DMS153 (cell line): ENCODE results near the gene DENND2A.
"Not testable (repeated sequence)": the region's sequence is repeated elsewhere in the genome, so short reads cannot be mapped to it uniquely, and the experiment has no call there.

Experiments used
- DNase-seq: peaks from one replicate; lab custom pipeline; 2025; lab: John Stamatoyannopoulos, UW

Gene DENND2A

DNA sequence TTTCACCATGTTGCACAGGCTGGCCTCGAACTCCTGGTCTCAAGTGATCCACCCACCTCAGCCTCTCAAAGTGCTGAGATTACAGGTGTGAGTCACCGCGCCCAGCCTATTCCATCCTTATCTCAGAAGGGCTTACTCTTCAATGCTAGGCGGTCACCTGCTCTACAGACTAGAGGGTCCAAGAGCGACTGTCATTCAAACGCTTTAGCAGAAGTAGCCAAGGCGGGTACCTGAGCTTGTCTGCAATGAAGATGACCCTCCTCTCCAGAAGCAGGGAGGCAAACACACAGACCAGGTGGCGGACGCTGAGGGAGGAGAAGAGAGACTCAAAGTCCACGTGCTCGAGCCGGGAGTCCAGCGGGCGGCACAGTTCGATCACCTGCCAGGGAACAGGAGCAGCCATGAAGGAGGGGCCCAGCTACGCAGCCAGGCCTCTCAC is 96.2 kb downstream of the DENND2A start:
- no peak for DNase-seq

DNA sequence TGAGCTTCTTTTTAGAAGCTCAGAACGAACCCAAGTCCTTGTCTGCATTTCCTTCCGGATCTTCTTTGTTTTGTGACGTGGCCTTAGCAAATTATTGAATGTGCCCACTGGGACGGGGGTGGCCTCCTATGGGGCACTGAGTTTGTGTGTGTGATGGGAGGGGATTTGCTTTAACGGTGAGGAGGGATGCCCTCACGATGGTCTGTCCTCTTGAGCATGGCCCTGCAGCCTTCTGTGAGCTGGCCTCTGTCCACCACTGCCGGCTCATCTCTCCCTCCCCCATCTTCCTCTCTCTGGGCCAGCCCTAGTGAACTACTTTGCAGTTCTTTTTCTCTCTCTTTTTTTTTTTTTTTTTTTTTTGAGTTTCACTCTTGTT is 98.4 kb downstream of the DENND2A start:
- no peak for DNase-seq

DNA sequence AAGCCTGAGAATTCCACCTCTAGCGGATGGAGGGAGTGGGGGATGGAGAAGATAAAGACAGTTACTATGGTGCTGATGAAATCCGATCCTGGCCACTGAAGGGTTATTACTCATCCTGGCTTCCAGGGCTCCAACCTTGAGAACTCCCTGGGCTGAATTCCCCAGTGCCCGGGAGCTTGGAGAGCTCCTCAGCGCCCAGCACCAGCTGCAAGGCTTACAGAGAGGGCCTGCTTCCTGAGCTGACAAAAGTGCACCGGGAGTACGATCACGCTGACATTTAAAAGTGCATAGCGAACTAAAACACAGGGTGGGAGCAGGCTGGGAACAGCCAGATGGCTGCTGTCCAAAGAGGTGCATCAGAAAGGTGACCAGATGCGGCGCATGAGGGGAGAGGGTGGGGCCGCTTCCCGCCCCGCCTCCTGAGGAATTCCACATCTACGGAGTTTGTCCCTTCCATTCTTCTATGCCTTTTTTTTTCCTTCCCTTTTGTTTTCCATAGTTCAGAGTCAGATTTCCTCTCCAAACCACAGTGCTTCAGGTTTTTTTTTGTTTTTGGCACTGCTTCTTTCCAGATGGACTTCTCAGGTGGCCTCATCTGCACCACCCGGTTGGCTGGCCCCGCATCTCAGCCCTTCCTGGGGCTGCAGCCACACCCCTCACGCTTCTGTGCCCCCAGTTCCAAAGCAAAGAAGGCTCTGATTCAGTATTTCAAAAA is 98.9 kb downstream of the DENND2A start:
- DNase-seq = peak; percentile 75

DNA sequence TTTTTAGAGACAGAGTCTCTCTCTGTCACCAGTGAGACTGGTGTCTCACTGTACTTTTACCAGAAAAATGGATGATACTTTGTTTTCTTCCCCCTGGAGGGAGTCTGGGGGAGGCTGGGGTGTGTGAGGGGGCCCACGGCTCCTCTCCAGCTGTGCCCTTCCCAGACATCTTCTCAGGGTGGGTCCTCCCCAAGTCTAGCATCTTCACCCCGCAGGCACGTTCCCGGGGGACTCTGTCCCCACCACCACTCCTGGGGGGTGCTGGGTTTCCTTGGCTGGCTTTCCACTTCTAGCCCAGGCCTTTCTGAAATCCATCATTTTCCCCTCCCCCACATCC is 99.5 kb downstream of the DENND2A start:
- DNase-seq = no peak

DNA sequence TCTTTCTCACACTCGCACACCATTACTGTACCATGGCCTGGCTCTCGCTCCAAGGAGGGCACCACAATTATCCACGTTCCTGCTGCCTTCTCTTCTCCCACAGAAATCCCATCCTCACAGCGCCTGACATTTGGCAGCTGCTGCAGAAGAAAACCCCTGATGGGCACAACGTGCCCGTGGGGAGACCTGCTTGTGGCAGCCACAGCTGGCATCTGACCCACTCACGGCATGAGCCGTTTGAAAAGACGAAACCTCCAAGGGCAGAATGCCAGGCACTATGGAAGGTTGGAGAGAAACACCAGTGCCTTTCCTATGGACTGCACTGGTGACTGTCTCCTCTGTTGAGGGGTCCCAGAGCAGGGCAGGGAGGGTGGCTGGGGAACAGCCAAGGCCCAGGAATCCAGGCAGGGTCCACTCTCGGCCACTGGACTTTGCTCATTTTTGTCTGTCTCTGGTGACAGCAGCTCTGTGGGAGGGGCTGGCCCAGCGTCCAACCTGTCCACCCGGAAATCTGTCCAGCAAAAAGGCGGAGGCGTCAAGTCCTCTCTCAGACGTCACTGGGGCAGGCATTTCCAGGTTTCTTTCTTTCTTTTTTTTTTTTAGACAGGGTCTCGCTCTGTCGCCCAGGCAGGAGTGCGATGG is 100.4 kb downstream of the DENND2A start:
- DNase-seq = no peak

DNA sequence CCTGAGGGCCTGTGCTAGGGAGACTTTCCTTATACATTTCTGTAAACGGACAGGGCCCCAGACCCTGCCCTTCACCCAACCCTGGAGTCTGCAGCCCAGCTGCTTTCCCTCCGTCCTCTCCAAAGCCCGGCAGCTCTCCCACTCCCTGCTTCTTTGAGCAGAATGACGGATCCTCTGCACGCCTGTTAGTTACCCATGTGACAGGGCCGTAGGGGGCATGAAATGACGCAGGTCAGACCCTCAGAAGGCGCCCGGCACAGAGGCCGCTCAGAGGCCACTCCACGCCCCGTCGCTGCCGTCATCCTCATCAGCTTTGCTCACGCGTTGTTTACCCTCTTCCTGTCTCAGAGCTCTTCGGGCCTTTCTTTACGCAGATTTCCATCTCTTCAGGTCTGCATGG is 101.2 kb downstream of the DENND2A start:
- DNase-seq = no peak

DNA sequence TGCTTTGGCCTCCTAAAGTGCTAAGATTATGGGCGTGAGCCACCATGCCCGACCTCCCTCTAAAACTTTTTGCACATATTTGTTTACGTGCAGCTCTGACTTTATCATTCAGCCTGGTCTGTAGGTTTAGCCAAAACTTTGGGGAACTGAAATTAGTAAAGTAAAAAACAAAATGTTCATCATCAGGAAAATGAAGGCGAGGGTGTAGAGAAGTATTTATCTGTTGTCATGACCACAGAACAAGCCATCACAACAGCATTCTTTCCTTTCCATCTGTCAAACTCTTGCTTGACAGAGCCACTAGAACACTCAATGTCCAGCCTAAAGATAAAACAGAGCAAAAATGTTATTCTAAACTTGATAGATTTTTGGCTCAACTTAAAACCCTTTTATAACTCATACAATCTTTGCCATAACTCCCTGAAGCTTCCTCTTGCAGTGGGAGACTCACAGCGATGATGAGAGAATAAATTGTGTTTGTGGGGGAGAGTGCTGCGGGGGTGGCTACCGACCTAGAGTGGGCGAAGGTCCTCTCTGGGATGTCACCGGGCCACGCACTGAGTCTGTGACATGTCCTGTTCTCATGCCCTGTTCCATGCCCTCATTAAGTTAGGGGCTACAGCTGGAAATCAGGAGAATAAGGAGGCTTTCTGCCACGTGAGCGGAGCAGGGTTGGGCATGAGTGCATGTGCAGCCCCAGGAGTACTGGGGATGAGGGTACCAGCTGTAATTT is 102.7 kb downstream of the DENND2A start:
- DNase-seq = no peak

DNA sequence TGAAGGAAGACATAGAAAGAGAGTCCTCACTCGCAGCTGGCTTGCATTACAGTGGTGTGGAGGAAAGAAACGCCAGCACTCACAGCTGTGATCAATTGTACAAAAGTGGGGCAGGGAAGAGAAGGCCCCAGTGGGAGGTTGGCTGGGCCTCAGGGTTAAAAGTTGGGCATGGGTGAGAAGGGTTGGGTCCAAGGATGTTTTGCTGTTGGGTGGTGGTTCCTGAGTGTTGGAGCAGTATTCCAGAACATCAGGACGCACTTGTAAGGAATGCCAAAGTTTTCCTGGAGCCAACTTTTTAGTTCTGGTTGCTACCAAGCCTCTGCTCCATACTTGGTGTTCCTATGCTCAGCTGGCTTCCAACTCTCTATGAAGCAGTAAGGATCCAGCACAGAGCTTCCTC is 105.9 kb downstream of the DENND2A start:
- DNase-seq = no peak

DNA sequence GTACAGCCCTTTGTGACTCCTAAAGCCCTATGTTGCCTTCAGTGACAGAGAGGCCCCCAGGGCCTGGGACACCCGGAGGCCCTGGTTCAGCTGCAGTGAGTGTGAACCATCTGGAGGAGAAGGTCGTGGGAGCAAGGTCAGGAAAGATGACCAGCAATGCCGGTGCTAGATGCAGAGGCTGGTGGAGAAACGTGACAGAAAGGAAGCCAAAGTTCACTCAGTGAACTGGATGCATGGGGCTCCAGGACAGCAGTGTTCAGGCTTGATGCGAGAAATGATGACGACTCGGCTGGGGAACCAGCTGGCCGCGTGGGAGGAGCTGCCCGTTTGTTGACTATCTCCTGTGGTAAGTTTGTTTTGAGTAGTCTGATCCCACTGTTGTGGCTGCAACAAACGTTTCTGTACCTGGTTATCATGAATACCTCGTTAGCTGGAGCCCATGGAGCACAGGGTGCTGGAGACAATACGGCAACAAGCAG is 107.2 kb downstream of the DENND2A start:
- no peak for DNase-seq

DNA sequence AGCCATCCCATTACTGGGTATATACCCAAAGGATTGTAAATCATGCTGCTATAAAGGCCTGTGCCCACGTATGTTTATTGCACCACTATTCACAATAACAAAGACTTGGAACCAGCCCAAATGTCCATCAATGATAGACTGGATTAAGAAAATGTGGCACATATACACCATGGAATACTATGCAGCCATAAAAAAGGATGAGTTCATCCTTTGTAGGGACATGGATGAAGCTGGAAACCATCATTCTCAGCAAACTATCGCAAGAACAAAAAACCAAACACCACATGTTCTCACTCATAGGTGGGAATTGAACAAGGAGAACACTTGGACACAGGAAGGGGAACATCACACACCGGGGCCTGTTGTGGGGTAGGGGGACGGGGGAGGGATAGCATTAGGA is 111.2 kb downstream of the DENND2A start:
- DNase-seq = not testable (repeated sequence)

DNA sequence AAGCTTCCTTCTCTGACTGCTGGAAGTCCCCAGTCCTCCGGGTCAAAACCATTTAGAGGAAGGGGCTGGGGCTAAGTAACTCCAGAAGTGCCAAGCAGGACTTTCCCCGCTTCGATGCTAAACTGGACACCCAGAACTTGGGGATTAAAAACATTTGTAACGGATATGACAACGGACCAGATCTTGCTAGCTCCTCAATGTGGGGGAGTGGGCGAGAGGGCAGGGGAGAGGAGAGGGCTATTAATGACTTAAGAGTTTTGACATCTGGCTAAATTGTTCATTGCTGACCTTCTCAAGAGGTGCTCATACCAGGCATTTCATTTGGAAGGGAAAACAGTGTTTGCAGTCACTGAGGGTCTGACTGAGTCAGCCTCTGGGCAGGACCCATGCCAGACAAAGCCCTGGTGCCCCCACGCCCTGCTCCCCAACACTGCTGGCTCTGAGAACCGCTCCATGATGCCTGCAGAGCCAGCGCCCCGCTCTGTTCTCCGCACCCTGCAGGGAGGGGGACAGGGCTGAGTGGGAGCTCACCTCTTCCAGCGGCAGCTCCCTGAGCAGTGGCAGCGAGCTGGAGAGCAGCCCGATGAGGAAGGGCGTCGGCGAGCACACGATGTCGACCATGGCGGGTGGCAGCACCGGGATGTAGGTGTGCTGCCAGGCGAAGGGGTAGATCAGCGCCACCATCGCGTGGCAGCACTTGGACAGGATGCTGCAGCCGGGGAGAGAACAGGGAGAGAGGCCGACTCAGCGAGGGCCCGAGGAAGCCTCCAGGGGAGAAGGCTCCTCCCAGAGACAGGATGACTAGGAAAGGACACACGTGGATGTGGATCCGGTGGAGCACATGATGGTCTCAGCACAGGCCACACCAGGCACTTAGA is 113.6 kb downstream of the DENND2A start:
- DNase-seq = peak; percentile 23

DNA sequence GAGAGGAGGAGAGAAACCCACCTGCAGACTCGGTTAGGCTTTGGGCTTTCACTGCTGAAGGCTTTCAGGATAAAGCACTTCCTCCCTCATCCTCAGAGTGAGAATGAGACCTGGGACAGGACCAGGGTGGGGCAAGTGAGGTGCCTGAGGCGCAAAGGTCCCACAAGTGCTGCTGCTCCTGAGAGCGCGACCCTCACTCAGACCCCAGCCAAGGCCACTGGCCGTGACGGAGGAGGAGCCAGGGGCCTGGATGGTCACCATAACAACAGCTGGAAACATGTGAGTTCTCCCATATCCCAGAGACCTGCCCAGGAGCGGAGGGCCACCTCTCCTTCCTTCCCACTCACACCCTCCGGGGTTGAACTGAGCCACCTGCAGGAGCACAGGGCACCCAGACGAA is 114.4 kb downstream of the DENND2A start:
- DNase-seq = no peak

DNA sequence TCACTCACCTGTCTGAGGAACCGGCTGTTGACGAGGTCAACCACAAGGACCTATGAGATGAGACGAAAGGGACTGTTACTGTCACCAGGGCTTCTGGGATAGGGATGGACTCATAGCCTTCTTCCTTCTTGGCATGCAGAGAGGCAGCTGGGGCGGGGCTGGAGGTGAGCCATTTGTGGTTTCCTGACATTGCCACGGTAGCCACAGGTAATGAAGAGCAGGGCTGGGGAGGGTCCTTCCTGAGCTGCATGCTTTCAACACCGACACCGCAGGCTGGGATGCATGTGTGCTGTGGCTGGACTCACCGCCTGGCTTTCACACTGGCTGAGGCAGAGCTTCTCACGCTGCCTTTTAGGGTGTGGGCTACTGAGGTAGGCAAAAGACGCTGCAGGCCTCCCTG is 114.9 kb downstream of the DENND2A start:
- no peak for DNase-seq

DNA sequence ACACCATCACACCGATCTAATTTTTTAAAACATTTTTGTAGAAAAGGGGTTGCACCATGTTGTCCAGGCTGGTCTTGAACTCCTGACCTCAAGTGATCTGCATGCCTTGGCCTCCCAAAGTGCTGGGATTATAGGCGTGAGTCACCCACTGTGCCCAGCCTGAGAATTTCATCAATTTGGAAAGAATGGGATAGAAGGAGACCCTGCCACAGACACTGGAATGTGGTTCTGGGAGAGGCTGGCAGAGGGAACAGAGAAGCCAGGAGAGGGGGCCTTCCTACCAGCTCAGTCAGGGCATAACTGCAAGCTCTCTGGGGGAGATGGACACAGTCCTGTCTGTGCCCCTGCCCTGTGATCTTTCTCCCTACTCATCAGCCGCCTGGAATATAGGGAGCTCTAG is 119.2 kb downstream of the DENND2A start:
- no peak for DNase-seq

DNA sequence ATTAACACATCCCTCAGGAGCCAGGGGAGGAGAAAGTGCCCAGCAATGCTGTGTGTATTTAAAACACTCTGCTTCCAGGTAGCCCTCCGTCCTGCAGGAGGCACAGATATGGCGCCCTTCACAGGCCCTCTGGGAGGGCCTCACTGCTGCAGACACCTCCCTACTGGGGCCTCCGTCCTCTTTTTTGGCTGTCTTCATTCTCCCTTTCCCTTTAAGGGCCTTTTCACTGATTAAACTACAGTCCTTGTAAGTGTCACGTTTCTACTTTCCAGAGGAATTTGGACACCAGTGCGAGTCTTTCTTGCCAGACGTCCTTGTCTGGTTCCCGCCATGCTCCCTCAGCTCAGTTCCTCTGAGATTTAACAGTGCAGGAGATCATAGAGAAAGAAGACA is 121.6 kb downstream of the DENND2A start:
- DNase-seq = no peak

DNA sequence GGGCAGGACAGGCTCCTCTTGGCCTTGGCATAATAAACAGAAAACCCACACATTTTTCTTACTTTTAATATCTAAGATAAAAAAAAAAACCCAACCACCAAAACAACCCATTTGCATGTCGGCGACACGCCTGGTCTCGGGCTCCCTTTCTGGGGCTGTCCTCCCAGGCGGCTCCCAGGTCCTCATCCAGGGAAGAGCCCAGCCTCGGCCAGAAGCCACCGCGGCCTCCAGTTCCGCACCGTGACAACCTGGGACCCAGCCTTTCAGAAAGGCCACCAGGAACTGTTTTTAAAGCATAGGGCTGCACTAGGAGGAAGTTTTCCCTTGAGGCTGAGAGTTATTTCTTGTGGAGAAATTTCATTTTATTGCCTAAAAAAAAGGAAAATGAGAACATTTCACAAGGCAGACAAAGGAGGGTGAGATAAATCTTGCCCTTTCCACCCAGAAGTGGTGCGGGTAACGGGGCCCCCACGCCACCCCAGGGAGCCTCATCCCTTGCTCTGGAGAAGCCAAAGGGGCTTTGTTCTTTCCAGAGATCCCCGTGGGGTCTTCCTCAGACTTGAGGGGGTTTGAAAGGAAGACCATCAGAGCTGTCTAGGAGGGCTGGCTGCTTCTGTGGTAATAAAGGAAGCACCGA is 122.1 kb downstream of the DENND2A start:
- no peak for DNase-seq

DNA sequence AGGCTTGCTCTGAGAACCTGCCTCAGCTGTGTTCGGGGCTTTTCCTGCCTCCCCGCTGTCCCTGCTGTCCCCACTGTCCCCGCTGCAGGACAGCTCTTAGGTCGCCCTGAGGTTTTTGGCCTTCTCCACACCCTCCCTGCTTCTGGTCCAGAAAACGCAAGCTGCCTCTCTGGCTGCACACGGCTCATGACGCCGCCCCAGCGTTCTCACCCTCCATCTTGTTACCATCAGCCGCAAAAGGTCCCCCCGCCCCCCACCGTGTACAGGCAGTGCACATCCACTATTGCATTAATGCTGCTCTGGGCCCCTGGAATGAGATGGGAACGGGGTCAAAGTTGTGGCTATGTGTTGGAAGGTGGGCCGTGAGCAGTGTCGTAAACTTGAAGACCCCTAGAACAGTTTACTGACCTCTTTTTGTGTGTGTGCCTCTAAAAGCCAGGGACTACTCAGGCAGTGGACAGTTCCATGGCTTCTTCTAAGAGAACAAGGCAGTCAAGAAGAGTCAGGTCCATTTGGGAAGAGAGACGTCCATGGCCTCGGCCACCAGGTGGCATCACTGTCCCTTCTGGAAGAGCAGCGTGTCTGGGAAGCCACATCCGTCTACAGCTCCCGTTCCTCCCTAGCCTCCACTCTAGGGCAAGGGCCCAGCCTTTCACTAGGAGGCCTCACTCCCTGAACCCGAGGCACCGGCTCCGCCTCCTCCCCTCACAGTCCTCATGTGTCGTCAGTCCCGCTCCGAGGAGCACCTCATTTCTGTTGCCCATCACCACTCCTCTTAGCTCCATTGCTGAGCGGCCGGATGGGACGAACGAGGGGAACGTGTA is 122.9 kb downstream of the DENND2A start:
- peak; percentile 89 for DNase-seq

DNA sequence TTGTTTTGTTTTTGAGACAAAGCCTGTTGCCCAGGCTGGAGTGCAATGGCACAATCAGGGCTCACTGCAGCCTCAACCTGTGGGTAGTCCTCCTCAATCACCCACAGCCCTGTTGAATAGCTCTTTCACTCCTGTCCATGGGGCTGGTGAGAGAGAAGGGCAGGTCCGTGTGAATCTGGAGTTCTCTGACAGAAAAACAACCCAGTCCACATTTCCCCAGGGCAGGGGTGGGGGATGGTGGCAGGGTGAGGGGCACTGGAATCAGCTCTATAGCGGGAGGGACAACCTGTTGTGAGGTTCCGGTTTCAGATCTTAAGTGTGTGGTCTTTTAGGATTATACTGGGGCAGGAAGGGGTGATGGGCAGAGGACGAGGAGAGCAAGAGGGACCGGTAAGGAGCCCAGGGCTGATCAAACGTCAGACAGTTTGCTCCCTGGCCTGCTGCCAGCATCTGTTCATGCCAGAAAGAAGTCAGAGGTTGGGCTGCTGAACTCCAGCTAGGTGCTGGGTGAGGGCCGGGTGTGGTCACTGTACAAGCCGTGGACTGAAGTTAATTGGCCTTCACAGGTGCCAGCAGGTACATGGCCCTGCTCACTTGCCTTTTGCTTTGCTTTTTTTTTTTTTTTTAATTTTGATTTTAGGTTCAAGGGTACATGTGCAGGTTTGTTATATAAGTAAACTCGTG is 128.2 kb downstream of the DENND2A start:
- peak; percentile 84 for DNase-seq

DNA sequence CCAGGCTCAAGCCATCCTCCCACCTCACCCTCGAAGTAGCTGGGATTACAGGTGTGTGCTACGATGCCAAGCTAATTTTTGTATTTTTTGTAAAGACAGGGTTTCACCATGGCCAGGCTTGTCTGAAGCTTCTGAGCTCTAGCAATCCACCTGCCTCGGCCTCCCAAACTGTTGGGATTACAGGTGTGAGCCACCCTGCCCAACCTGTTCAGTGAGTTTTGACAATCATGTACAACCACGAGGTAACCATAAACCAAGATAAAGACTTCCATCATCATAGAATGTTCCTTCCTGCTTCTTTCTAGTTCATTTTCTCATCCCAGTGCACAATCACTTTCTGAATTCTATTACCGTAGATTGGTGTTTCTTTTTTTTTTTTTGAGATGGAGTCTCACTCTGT is 130.8 kb downstream of the DENND2A start:
- DNase-seq = no peak

DNA sequence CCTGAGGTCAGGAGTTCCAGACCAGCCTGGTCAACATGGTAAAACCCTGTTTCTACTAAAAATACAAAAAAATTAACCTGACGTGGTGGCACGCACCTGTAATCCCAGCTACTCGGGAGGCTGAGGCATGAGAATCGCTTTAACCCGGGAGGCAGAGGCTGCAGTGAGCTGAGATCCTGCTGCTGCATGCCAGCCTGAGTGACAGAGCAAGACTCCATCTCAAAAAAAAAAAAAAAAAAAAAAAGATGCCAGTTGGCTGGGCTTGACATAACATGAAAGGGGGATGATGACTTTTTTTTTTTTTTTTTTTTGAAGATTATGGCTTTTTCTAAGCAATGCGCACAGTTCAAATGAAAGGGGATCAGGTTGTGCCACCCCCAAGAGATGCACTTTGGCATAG is 133.1 kb downstream of the DENND2A start:
- not testable (repeated sequence) for DNase-seq
